NK-92 (cell line): ENCODE measurements around the gene FAM186B.

ENCODE experiments used
- DNase-seq: peaks from one replicate; lab custom pipeline; 2025; ENCODE audit not compliant: unreplicated experiment; lab: John Stamatoyannopoulos, UW

The FAM186B gene

DNA sequence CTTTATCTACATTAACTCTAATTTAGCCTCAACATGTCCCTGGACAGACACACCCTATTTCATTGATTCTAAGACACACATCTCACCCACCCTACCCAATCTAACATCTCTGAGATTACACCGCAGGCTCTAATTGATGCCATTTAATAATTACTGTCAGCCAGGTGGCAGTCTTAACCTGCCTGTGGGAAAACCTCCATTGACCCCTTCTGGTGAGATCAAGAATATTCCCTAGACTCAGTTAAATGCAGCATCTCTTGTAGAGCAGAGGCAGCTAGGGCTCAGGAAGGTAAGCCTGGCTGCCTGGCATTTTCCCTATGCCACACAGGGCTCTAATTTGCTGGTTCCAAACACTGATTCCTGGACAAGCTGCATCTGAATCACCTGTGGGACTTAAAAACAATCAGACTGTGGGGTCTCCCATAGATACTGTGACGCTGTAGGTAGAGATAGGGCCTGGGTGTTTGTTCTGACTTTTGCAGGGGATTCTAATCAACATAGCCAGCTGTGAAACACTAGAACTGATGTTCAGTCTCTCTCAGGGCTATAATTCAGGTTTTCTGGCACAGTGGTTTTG lies 51.8 kb downstream of the FAM186B start:
- no peak for DNase-seq

DNA sequence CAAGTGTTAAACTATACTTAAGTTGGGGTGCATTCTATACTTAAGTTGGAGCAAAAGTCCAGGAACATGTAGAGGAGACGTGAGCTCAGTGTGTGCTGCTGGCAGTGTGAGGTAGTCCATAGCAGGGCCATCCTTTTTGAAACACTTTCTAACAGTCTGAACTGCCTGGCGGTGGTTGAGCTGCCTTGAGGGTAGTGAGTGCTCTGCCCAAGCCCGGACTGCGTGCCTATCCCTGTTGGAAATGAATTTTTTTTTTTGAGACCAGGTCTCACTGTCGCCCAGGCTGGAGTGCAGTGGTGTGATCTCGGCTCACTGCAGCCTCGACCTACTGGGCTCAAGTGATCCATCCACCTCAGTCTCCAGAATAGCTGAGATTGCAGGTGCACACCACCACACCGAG lies 52.5 kb downstream of the FAM186B start:
- DNase-seq: no peak

DNA sequence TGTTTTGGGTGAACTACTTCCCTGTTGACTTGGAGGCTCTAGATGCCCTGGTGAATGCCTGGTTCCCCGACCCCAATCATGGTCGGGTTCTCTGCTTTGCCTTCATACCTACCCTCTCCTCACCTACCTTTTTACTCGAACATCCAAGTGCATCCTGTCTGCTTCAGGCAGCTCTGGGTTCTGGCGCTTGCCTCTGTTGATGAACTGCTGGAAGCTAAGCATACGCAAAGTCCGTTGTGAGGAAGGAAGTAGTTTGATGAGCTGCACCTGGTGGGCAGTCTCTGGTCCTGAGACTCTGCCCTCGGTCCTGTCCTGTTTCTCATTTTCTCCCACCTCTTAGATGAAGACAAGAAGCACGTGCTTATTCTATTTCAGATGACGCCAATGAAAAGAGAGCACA lies 53.0 kb downstream of the FAM186B start:
- DNase-seq: no peak

DNA sequence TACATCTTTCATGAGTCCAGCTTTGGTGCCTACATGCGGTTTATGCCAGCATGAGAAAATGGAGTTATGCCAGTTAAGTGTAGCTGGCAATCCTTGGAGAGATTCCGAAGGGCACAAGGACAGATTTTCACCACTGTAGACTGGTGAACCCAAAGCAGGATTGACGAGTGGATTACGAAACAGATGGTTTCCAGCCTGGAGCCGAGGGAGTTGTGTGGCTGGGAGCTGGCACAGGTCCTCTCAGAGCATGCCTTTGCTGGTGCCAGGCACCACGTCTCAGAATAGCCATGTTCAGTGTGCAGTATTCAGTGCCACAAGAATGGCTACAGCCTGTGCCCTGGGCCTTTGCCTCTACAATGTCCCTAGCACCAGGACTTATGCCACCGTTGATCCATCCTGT lies 53.4 kb downstream of the FAM186B start:
- no peak for DNase-seq

DNA sequence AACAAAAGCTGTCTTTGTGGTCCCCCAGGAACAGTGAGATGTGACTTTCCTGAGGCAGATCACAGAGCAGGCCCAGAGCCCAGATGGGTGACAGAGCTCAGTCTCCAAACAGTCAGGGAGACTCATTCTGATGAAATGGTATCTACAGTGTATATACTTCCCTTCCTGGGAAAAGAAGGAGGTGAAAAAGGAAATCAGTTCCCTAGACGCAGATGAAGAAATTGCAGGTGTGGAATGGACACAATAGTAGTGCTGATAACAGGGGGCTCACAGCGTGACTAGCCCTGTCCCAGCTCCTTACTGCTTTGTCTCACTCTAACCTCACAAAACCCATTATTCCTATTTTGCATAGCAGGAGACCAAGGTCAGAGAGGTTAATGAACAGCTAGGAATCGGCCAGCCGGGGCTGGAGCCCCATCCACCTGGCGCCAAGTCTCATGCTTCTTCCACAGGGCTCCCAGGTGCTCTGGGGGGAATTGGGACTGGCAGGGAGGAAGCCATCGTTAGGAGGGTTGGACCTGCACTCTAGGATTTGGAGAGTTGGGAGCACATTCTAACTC lies 54.7 kb downstream of the FAM186B start:
- DNase-seq: no peak

DNA sequence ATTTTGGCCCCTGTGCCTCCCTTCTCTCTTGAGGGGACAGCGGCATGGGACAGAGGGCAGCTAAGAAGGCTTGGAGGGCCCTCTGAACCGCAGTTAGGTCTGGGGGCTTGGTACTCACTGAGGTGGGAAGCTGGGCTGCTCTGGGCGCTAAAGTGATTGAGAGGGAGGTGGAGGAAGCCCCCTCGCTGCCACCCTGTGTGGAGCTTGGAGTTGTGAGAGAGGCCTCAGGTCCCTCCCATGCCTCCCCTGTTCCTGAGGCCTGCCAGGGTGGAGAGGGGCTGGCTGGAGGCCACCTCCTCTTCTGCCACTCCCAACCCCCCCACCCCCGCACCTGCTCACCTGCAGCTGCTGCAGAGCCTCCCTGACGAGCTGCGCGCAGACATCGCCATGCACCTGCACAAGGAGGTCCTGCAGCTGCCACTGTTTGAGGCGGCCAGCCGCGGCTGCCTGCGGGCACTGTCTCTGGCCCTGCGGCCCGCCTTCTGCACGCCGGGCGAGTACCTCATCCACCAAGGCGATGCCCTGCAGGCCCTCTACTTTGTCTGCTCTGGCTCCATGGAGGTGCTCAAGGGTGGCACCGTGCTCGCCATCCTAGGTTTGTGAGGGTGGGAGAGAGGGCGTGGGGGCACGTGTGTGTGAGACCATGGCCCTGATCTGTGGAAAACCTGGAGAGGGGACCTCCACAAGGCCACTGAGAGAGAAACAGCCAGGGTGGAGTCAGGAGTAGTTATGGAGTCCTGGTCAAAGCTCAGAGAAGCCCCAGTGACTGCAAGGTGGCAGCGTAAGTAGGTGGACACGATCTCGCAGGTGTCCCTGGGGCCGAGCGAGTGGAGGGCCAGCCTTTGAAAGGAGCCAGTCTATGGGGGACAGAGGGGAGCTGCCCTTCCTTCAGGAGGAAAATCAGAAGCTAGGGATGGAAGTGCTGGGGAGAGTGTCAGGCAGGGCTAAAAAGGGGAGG lies 55.4 kb downstream of the FAM186B start:
- no peak for DNase-seq

DNA sequence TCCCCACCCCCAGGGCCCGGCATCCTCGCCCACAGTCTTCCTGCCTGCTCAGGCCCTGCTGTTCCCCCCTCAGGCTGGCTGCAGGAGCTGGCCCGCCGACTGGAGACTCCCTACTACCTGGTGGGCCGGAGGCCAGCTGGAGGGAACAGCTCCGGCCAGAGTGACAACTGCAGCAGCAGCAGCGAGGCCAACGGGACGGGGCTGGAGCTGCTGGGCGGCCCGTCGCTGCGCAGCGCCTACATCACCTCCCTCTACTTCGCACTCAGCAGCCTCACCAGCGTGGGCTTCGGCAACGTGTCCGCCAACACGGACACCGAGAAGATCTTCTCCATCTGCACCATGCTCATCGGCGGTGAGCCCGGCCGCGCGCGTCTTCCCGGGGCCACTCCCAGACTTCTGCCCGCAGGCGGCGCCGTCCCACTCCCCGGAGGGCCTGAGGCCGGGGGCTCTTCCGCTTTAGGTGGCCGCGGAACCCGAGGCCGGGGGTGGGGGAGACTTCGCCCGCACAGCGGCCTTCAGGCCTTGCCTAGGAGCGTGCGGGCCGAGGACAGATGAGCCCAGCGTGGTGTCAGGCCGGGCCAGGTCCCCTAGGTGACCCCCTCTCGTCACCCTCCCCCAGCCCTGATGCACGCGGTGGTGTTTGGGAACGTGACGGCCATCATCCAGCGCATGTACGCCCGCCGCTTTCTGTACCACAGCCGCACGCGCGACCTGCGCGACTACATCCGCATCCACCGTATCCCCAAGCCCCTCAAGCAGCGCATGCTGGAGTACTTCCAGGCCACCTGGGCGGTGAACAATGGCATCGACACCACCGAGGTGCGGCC lies 56.4 kb downstream of the FAM186B start:
- DNase-seq: no peak

DNA sequence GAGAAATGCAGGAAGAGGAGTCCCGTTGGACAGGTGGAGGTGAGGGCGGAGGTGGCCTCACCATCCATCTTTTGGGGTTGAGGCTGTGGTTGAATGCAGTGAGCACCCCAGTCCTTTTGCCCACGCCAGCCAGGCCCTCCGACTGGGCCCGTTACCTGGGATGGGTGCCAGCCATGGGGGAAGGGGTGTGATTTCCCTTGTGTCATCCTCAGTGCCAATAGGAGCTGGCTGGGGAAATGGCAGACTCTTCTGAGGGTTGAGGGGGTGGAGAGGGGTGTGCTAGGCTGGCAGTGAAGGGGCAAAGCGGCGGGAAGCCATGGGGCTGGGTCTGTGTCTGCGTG lies 57.0 kb downstream of the FAM186B start:
- DNase-seq: no peak

DNA sequence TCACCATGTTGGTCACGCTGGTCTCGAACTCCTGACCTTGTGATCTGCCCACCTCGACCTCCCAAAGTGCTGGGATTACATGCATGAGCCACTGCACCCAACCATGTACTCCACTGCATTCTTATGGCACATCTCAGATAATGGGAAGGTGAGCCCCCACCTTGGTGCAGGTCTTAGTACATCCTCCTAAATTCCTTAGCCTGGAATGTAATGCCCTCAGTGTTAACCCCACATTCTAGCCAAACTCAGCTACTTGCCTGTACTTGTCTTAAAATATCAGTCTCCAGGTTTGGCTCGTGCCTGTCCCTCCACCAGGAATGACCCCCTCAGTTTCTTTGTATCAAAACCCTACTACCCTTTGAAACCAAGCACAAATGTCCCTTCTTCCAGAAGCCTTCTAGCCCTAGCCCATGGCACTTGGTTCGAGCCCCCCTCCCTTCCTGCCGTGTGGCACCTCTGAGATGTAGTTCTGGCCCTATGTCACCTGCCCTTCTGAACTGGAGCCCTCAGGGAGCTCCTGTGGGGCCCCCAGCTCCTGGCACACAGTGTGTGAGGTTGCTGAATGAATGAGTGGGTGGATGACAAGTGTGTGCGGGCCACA lies 58.2 kb downstream of the FAM186B start:
- DNase-seq: no peak

DNA sequence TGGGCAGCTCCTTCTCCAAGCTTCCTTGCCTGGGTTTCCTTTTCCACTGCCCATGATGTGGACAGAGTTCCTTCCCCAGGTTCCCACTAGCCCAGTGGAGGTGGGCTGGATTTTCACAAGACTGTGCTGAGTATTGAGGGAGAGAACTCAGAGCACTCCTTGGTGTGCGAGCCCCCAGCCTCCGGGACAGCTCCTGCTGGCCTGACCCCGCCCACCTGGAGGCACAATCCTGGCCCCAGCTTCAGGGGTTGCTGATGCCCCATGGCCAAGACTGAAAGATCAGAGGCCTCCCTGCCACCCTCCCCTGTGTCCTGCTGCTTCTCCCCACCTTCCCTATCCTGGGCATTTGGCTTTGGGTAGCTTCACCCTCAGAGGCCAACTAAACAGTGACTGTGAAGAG lies 59.0 kb downstream of the FAM186B start:
- no peak for DNase-seq

DNA sequence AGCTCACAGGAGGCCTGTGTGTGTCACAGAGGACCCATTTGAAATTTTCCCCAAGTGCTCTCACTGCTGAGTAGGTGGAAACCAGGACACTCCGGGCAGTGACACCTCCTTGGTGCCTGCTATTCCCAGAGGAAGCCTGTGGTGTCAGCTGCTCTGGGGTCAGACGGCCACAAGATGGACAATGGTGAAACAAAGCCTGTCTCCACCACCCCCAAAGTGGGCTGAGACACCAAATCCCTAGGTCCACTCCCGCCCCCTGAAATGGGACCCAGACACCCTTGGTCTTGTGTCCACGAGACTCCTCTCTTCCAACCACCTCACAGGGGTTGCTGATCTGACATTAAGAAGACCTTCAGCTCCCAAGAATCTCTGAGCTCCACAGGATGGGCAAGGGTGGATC lies 59.6 kb downstream of the FAM186B start:
- DNase-seq: no peak

DNA sequence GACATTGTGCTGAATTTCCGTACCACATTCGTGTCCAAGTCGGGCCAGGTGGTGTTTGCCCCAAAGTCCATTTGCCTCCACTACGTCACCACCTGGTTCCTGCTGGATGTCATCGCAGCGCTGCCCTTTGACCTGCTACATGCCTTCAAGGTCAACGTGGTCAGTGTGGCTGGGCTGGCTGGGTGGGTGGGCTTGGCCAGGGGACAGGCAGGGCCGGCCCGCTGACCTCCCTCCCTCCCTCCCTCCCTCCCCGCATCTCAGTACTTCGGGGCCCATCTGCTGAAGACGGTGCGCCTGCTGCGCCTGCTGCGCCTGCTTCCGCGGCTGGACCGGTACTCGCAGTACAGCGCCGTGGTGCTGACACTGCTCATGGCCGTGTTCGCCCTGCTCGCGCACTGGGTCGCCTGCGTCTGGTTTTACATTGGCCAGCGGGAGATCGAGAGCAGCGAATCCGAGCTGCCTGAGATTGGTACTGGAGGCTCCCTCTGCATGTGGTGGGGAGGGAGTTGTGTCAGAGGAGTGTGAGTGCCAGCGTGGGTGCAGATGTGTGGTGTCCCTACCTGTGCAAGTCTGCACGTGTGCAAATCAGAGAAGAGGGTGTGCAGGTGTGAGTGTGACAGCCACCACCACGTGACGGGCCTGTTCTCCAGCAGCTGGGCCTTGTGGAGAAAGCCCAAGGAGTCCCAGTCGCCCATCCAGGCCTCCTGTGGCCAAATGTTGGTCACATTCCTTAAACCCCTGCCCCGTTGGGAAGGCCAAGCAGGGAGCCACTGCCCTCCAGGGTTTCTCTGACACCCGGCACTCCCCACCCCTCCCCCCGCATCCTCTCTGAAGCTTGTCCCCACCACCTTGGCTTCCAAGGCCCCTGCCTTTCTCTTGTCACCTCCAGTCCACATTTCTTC lies 61.3 kb downstream of the FAM186B start:
- DNase-seq: no peak

DNA sequence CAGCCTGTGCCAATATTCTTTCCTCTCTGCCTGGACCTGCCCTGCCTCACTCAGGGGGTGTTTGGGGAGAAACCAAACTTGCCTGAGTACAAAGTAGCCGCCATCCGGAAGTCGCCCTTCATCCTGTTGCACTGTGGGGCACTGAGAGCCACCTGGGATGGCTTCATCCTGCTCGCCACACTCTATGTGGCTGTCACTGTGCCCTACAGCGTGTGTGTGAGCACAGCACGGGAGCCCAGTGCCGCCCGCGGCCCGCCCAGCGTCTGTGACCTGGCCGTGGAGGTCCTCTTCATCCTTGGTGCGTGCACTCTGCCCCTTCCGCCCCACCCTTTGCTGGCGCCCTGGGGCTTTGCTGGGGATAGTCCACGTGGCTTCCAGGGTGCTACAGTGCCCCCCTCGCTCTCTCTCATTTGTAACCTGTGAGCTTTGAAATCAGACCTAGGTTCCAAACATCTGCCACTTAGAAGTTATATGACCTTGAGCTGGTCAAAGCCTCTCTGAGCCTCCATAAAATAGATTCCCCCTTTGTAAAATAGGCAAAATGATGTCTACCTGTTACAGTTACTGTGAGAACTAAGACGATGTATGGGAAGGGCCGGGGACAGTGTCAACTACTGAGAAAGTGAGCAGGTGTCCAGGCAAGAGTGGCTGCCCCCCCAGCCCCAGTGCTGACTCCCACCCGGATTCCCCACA lies 62.1 kb downstream of the FAM186B start:
- no peak for DNase-seq

DNA sequence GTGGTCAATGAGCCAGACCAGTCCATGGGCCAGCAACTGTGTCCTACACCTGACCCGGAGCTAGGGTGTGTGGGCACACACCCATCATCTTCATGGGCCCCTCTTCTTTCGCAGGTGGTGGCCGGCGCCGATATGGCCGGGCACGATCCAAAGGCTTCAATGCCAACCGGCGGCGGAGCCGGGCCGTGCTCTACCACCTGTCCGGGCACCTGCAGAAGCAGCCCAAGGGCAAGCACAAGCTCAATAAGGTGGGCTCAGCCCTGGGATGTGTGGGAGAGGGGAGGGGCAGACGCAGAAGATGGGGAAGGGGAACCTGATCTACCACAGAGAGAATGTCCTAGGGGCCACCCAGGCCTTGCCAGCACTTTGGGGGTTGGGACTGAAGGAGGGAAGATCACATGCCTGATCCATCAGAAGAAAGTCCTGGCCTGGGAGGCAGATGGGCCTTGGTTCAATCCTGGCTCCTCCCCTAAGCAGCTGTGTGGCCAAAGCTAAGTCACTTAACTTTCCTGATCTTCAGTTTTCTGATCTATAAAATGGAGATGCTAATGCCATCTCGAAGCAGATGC lies 62.8 kb downstream of the FAM186B start:
- no peak for DNase-seq

DNA sequence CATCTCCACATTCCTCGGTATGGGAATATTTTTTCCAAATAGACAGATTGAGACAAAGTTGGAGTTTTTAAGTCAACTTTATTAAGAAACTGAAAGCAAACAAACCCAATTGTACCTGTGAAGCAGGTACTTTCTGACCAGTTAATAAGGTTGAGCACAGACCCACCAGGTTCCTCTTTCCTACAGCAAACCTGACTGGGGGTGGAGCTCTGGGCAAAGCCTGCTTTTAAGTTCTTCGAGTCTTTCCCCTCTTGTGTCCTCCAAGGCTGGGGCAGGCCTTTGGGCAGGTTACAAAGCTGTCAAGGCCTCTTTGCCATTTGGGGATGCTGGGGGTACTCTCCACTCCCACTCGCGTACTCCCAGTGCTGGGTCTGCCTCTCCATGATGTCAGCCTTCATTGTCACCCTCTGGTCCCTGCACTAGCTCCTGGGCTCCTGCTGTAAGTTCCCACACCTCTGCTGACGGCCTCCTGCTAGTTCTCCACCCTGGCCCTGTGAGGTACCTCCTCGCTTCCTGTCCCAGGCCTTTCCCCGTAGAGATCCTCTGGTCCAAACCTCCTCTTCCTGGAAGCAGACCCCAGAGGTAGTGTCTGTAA lies 63.4 kb downstream of the FAM186B start:
- no peak for DNase-seq

DNA sequence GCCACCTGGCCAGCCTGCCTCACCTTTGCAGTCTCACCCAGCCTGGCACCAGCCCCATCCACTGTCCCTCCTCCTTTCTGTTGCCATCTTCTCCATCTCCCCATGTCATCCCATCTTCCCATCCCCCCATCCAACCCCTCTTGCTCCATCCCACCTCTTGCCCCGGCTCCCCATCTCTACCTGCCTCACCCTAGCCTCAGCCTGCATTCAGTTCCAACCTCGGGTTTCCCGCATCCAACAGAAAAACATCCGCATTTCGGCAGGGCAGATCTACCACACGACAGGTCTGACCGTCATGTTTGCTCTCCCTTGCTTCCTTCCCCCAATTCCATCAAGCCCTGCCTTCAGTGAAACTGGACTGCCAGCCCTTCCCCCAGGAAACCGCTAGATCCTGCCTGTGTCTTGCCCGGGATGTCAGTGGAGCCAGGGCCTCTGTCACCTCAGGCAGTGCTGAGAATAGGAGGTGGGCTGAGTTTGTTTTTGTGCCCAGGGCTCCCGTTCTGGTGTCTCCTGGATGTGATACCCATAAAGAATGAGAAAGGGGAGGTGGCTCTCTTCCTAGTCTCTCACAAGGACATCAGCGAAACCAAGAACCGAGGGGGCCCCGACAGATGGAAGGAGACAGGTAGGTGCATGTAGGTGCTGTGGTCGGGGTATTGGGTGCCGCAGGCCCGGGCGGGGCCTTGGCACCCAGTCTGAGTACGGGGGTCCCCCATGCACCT lies 64.1 kb downstream of the FAM186B start:
- no peak for DNase-seq

DNA sequence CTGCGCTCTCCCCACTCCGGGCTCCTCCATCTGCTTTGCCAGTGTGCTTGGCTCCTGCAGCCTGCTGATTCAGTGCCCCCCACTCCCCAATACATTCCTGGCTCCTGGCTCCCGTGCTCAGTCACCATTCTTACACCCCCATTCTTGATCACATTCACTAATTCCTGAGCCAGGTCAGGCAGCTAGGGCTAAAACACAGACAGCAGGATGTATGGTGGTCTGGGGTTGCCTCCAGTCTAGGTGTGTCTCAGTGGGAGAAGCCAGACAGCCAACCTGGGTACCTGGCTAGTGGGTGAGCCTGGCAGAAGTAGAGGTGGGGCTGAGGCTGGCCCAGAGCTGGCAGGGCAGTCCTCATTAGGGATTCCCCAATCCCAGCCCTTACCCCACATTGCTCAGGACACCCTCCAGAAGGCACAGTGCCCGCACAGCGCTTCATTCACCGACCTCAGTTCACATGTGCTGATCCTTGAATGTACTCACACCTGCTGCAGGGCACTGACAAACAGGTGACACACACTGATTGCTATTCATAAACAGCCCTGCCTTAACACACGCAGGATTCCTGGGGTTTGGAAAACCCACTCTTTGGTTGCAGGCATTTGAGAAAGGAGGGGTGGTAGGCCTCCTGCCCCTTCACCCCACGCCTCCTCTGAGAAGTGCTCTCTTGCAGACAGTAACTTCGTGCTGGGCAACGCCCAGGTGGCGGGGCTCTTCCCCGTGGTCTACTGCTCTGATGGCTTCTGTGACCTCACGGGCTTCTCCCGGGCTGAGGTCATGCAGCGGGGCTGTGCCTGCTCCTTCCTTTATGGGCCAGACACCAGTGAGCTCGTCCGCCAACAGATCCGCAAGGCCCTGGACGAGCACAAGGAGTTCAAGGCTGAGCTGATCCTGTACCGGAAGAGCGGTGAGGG lies 65.0 kb downstream of the FAM186B start:
- no peak for DNase-seq
